Skeletal muscle tissue (tissue), 4 donors: ENCODE results near the gene PLS3. TPM values are rescaled to one million over a fixed set of nuclear protein-coding genes. Genes with fewer than 3 reads are reported as not detected.

Experiments
- H3K27ac ChIP-seq: one replicate; pipeline ENCODE4 v1.7.0; 2013; ENCODE audit warnings: mild to moderate bottlenecking, low read depth, low read length, inconsistent platforms
- H3K27me3 ChIP-seq, 3 donors: one replicate each; pipeline ENCODE4 v1.7.0; 2013; ENCODE audit warnings: low read length in 3 of 3; ENCODE audit not compliant: control insufficient read depth in 3 of 3, insufficient read depth in 3 of 3
- H3K36me3 ChIP-seq, 3 donors: one replicate each; pipeline ENCODE4 v1.7.0; 2013; ENCODE audit warnings: low read length in 3 of 3; ENCODE audit not compliant: control insufficient read depth in 3 of 3, insufficient read depth in 3 of 3
- H3K4me1 ChIP-seq, 3 donors: one replicate each; pipeline ENCODE4 v1.7.0; 2013; ENCODE audit warnings: low read length in 3 of 3, mild to moderate bottlenecking in 3 of 3; ENCODE audit not compliant: control insufficient read depth in 3 of 3, insufficient read depth in 3 of 3
- H3K4me3 ChIP-seq, 3 donors: one replicate each; pipeline ENCODE4 v1.7.0; 2013; ENCODE audit warnings: low read length in 3 of 3
- H3K9ac ChIP-seq, 3 donors: one replicate each; pipeline ENCODE4 v1.7.0; 2013; ENCODE audit warnings: low read length in 3 of 3, mild to moderate bottlenecking in 3 of 3, moderate library complexity in 2 of 3, low read depth in 1 of 3
- H3K9me3 ChIP-seq, 3 donors: one replicate each; pipeline ENCODE4 v1.7.0; 2013; ENCODE audit warnings: low read length in 3 of 3; ENCODE audit not compliant: control insufficient read depth in 3 of 3
- total RNA-seq: library from RNA; depleted of rRNA; stranded (reverse); fragments of >200 nt; gene quantifications from one replicate; pipeline ENCODE4 v1.2.3, GENCODE V29; 2014
- donor health status: Osteomylitis.

The PLS3 gene
- 71.0 TPM for total RNA-seq

- Histone ChIP-seq H3K9me3 (no peaks in the 10 kb centered on the region), H3K4me1 (peaks cover 0 to 5% (median 3%) of the 10 kb centered on the region in 3 donors), H3K9ac (peak within 1 kb of the TSS; percentile 76 to 87 (median 80)), H3K36me3 (no peaks in the 10 kb centered on the region), H3K27ac (peak within 1 kb of the TSS; percentile 83), H3K4me3 (peak within 1 kb of the TSS; percentile 76 to 85 (median 81)), H3K27me3 (peaks cover 0 to 17% (median 0%) of the 10 kb centered on the region in 3 donors)
These were observed at the start of gene PLS3 for GRCh38 chrX:115560978-115561604. TSS of gene PLS3 (plus strand) at chrX:115561174. CDS start at chrX:115610251, 49,077 bp downstream.

GRCh38 chrX:115518113-115518512 is 42.9 kb upstream of the PLS3 start:
- Histone ChIP-seq H3K9ac (no peak overlapping the region), H3K36me3 (no peaks in the 10 kb centered on the region), H3K9me3 (peaks cover 0 to 3% (median 0%) of the 10 kb centered on the region in 3 donors), H3K4me3 (no peak overlapping the region), H3K27me3 (no peaks in the 10 kb centered on the region), H3K4me1 (no peaks in the 10 kb centered on the region), H3K27ac (no peak overlapping the region)

- no peak overlapping the region for H3K4me3 ChIP-seq
- no peak overlapping the region for H3K9ac ChIP-seq
- no peaks in the 10 kb centered on the region for H3K27me3 ChIP-seq
- H3K36me3 ChIP-seq = no peaks in the 10 kb centered on the region
- H3K27ac ChIP-seq = no peak overlapping the region
- no peaks in the 10 kb centered on the region for H3K4me1 ChIP-seq
- no peaks in the 10 kb centered on the region for H3K9me3 ChIP-seq
These were observed 39.2 kb upstream of the PLS3 start for GRCh38 chrX:115521741-115522140.

GRCh38 chrX:115522952-115523351 is 38.0 kb upstream of the PLS3 start:
- H3K4me1 ChIP-seq = no peaks in the 10 kb centered on the region
- H3K27ac ChIP-seq = no peak overlapping the region
- no peaks in the 10 kb centered on the region for H3K27me3 ChIP-seq
- no peaks in the 10 kb centered on the region for H3K36me3 ChIP-seq
- H3K4me3 ChIP-seq = no peak overlapping the region
- H3K9ac ChIP-seq = no peak overlapping the region
- no peaks in the 10 kb centered on the region for H3K9me3 ChIP-seq

- no peaks in the 10 kb centered on the region for H3K27me3 ChIP-seq
These were observed 35.5 kb upstream of the PLS3 start for GRCh38 chrX:115525486-115525885.

GRCh38 chrX:115531818-115532403 is 29.1 kb upstream of the PLS3 start:
- H3K4me1 ChIP-seq = no peaks in the 10 kb centered on the region
- no peak overlapping the region for H3K27ac ChIP-seq
- H3K27me3 ChIP-seq = peaks cover 0 to 4% (median 0%) of the 10 kb centered on the region in 3 donors
- H3K9ac ChIP-seq = no peak overlapping the region
- H3K9me3 ChIP-seq = no peaks in the 10 kb centered on the region
- no peak overlapping the region for H3K4me3 ChIP-seq
- no peaks in the 10 kb centered on the region for H3K36me3 ChIP-seq

More at GRCh38 chrX:115525486-115525885, 35.5 kb upstream of the PLS3 start:
- H3K36me3 ChIP-seq = no peaks in the 10 kb centered on the region
- no peak overlapping the region for H3K9ac ChIP-seq
- no peaks in the 10 kb centered on the region for H3K4me1 ChIP-seq
- H3K27ac ChIP-seq = no peak overlapping the region
- H3K9me3 ChIP-seq = no peaks in the 10 kb centered on the region
- no peak overlapping the region for H3K4me3 ChIP-seq

GRCh38 chrX:115533485-115533884 is 27.5 kb upstream of the PLS3 start:
- Histone ChIP-seq H3K4me3 (no peak overlapping the region), H3K9me3 (no peaks in the 10 kb centered on the region), H3K4me1 (no peaks in the 10 kb centered on the region), H3K27me3 (peaks cover 0 to 4% (median 0%) of the 10 kb centered on the region in 3 donors), H3K27ac (no peak overlapping the region), H3K36me3 (no peaks in the 10 kb centered on the region), H3K9ac (no peak overlapping the region)

GRCh38 chrX:115534383-115534782 is 26.6 kb upstream of the PLS3 start:
- Histone ChIP-seq H3K36me3 (no peaks in the 10 kb centered on the region), H3K27ac (no peak overlapping the region), H3K27me3 (peaks cover 0 to 4% (median 0%) of the 10 kb centered on the region in 3 donors), H3K9ac (no peak overlapping the region), H3K4me3 (no peak overlapping the region), H3K9me3 (no peaks in the 10 kb centered on the region), H3K4me1 (no peaks in the 10 kb centered on the region)

- no peak overlapping the region for H3K27ac ChIP-seq
- H3K9ac ChIP-seq = no peak overlapping the region
These were observed 25.6 kb upstream of the PLS3 start for GRCh38 chrX:115535421-115535820.

GRCh38 chrX:115535844-115536243 is 25.1 kb upstream of the PLS3 start:
- Histone ChIP-seq H3K4me1 (no peaks in the 10 kb centered on the region), H3K27ac (no peak overlapping the region), H3K9ac (no peak overlapping the region), H3K36me3 (no peaks in the 10 kb centered on the region), H3K27me3 (peaks cover 0 to 4% (median 0%) of the 10 kb centered on the region in 3 donors), H3K4me3 (no peak overlapping the region), H3K9me3 (no peaks in the 10 kb centered on the region)

More at GRCh38 chrX:115535421-115535820, 25.6 kb upstream of the PLS3 start:
- no peak overlapping the region for H3K4me3 ChIP-seq
- no peaks in the 10 kb centered on the region for H3K4me1 ChIP-seq
- H3K27me3 ChIP-seq = peaks cover 0 to 4% (median 0%) of the 10 kb centered on the region in 3 donors
- H3K9me3 ChIP-seq = no peaks in the 10 kb centered on the region
- no peaks in the 10 kb centered on the region for H3K36me3 ChIP-seq
